ENCODE measurements around the gene NR5A2. TPM values are rescaled to one million over a fixed set of nuclear protein-coding genes. Genes with fewer than 3 reads are reported as not detected.

Gene NR5A2
- total and polyA plus RNA-seq, 4 donors = 1.7 to 3.4 (median 2.3) TPM

GRCh38 chr1:200194477-200194876 lies 167.0 kb downstream of the NR5A2 start:
- WGBS (ENCODE audit: insufficient coverage) = 83% methylated on average over 2 of the region's 8 CpGs
- H3K9me3 ChIP-seq (ENCODE audit: control insufficient read depth, insufficient read depth, low read length) = no peaks in the 10 kb centered on the region
- no peaks in the 10 kb centered on the region for H3K4me1 ChIP-seq (ENCODE audit: control insufficient read depth, insufficient read depth, low read length)
- H3K36me3 ChIP-seq (ENCODE audit: control insufficient read depth, insufficient read depth, low read length) = no peaks in the 10 kb centered on the region
- no peak overlapping the region for H3K4me3 ChIP-seq (ENCODE audit: low read depth, low read length)
- H3K27me3 ChIP-seq (ENCODE audit: control insufficient read depth, insufficient read depth, low read length) = no peaks in the 10 kb centered on the region
- no peak overlapping the region for H3K27ac ChIP-seq (ENCODE audit: low read depth, low read length)
- no peak for DNase-seq (ENCODE audit: low read depth in 4 of 6, low spot score in 6 of 6)

DNA sequence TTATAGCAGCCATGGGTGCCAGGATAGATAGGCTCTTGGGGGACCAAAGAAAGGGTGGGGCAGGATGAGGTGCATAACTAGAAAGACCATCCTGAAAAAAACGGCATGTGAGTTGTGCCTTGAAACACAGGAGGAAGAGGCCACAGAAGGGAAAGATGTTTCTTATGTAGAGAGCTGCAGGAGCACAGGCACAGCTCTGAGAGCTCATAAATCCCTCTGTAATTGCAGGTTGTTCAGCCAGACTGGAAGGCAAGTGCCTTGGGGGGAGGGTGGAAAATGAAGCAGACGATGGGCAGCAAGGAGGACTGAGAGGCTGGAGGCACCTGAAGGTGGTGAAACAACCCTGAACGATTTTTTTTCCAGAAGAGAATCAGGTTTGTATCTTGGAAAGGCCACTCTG lies 170.7 kb downstream of the NR5A2 start:
- Histone ChIP-seq H3K27ac (ENCODE audit: low read depth, low read length) (no peak overlapping the region), H3K4me1 (ENCODE audit: control insufficient read depth, insufficient read depth, low read length) (no peaks in the 10 kb centered on the region), H3K9me3 (ENCODE audit: control insufficient read depth, insufficient read depth, low read length) (no peaks in the 10 kb centered on the region), H3K27me3 (ENCODE audit: control insufficient read depth, insufficient read depth, low read length) (no peaks in the 10 kb centered on the region), H3K4me3 (ENCODE audit: low read depth, low read length) (no peak overlapping the region), H3K36me3 (ENCODE audit: control insufficient read depth, insufficient read depth, low read length) (no peaks in the 10 kb centered on the region)
- peak in 1 of 6 donors; percentile 62 for DNase-seq (ENCODE audit: low read depth in 4 of 6, low spot score in 6 of 6)
- 37% methylated on average over 3 of the region's 3 CpGs for WGBS (ENCODE audit: insufficient coverage)

GRCh38 chr1:200205216-200205995 lies 177.9 kb downstream of the NR5A2 start:
- Histone ChIP-seq H3K27me3 (ENCODE audit: control insufficient read depth, insufficient read depth, low read length) (no peaks in the 10 kb centered on the region), H3K4me3 (ENCODE audit: low read depth, low read length) (no peak overlapping the region), H3K4me1 (ENCODE audit: control insufficient read depth, insufficient read depth, low read length) (no peaks in the 10 kb centered on the region), H3K9me3 (ENCODE audit: control insufficient read depth, insufficient read depth, low read length) (no peaks in the 10 kb centered on the region), H3K36me3 (ENCODE audit: control insufficient read depth, insufficient read depth, low read length) (no peaks in the 10 kb centered on the region), H3K27ac (ENCODE audit: low read depth, low read length) (no peak overlapping the region)
- DNase-seq (ENCODE audit: low read depth in 4 of 6, low spot score in 6 of 6) = no peak
- 85% methylated on average over 2 of the region's 5 CpGs for WGBS (ENCODE audit: insufficient coverage)

DNA sequence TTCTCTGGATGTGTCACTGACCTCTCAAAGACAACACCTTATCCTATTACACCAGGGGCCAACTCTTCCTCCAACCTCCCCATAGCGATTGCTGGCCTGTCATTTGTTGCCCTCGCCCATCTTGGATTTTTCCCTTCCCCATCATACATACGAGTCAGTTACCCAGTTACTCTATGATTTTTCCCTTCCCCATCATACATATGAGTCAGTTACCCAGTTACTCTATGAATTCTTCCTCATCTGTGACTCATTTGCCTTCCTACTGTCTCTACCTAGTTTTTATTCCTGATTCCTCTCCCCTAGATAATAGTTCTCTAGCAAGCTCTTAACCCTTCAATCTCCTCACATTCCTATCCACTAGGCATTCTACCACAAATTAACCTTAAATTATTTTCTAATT lies 178.8 kb downstream of the NR5A2 start:
- Histone ChIP-seq H3K9me3 (ENCODE audit: control insufficient read depth, insufficient read depth, low read length) (no peaks in the 10 kb centered on the region), H3K4me1 (ENCODE audit: control insufficient read depth, insufficient read depth, low read length) (no peaks in the 10 kb centered on the region), H3K27me3 (ENCODE audit: control insufficient read depth, insufficient read depth, low read length) (no peaks in the 10 kb centered on the region), H3K4me3 (ENCODE audit: low read depth, low read length) (no peak overlapping the region), H3K27ac (ENCODE audit: low read depth, low read length) (no peak overlapping the region), H3K36me3 (ENCODE audit: control insufficient read depth, insufficient read depth, low read length) (no peaks in the 10 kb centered on the region)
- WGBS (ENCODE audit: insufficient coverage) = 93% methylated on average over 3 of the region's 3 CpGs
- DNase-seq (ENCODE audit: low read depth in 4 of 6, low spot score in 6 of 6) = no peak

- no peaks in the 10 kb centered on the region for H3K9me3 ChIP-seq (ENCODE audit: control insufficient read depth, insufficient read depth, low read length)
- H3K27ac ChIP-seq (ENCODE audit: low read depth, low read length) = no peak overlapping the region
- WGBS (ENCODE audit: insufficient coverage) = no CpG with 5 or more reads among the region's 1 CpG
- no peak overlapping the region for H3K4me3 ChIP-seq (ENCODE audit: low read depth, low read length)
- no peaks in the 10 kb centered on the region for H3K27me3 ChIP-seq (ENCODE audit: control insufficient read depth, insufficient read depth, low read length)
- H3K36me3 ChIP-seq (ENCODE audit: control insufficient read depth, insufficient read depth, low read length) = no peaks in the 10 kb centered on the region
- H3K4me1 ChIP-seq (ENCODE audit: control insufficient read depth, insufficient read depth, low read length) = no peaks in the 10 kb centered on the region
- DNase-seq (ENCODE audit: low read depth in 4 of 6, low spot score in 6 of 6) = no peak
Measured at GRCh38 chr1:200206761-200207160, 179.3 kb downstream of the NR5A2 start.

DNA sequence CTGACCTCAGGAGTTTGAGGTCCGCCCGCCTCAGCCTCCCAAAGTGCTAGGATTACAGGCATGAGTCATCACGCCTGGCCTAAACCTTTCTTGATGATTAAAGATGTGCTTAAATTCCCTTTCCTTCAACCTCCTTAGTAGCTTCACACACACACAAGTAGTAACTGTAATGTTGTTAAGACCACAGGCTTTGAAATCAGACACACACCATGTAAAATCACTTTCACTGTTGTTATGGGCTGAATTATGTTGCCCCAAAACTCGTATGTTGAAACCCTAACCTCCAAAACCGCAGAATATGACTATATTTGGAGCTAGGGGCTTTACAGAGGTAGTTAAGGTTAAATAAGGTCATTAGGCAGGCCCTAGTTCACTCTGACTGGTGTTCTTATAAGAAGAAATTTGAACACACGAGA lies 180.2 kb downstream of the NR5A2 start:
- WGBS (ENCODE audit: insufficient coverage) = 100% methylated on average over 1 of the region's 6 CpGs
- Histone ChIP-seq H3K27me3 (ENCODE audit: control insufficient read depth, insufficient read depth, low read length) (no peaks in the 10 kb centered on the region), H3K4me3 (ENCODE audit: low read depth, low read length) (no peak overlapping the region)

GRCh38 chr1:200211157-200211556 lies 183.6 kb downstream of the NR5A2 start:
- Histone ChIP-seq H3K4me1 (ENCODE audit: control insufficient read depth, insufficient read depth, low read length) (no peaks in the 10 kb centered on the region), H3K27ac (ENCODE audit: low read depth, low read length) (no peak overlapping the region), H3K9me3 (ENCODE audit: control insufficient read depth, insufficient read depth, low read length) (no peaks in the 10 kb centered on the region), H3K27me3 (ENCODE audit: control insufficient read depth, insufficient read depth, low read length) (no peaks in the 10 kb centered on the region), H3K4me3 (ENCODE audit: low read depth, low read length) (no peak overlapping the region), H3K36me3 (ENCODE audit: control insufficient read depth, insufficient read depth, low read length) (no peaks in the 10 kb centered on the region)
- WGBS (ENCODE audit: insufficient coverage) = 100% methylated on average over 1 of the region's 7 CpGs
- no peak for DNase-seq (ENCODE audit: low read depth in 4 of 6, low spot score in 6 of 6)

More for the DNA sequence above, 180.2 kb downstream of the NR5A2 start:
- no peaks in the 10 kb centered on the region for H3K36me3 ChIP-seq (ENCODE audit: control insufficient read depth, insufficient read depth, low read length)
- no peak overlapping the region for H3K27ac ChIP-seq (ENCODE audit: low read depth, low read length)
- no peaks in the 10 kb centered on the region for H3K4me1 ChIP-seq (ENCODE audit: control insufficient read depth, insufficient read depth, low read length)
- DNase-seq (ENCODE audit: low read depth in 4 of 6, low spot score in 6 of 6) = no peak
- no peaks in the 10 kb centered on the region for H3K9me3 ChIP-seq (ENCODE audit: control insufficient read depth, insufficient read depth, low read length)

GRCh38 chr1:200213392-200213791 lies 185.9 kb downstream of the NR5A2 start:
- WGBS (ENCODE audit: insufficient coverage) = 94% methylated on average over 24 of the region's 24 CpGs

GRCh38 chr1:200213921-200214320 lies 186.4 kb downstream of the NR5A2 start:
- WGBS (ENCODE audit: insufficient coverage) = 95% methylated on average over 12 of the region's 15 CpGs
- no peaks in the 10 kb centered on the region for H3K4me1 ChIP-seq (ENCODE audit: control insufficient read depth, insufficient read depth, low read length)
- H3K27ac ChIP-seq (ENCODE audit: low read depth, low read length) = no peak overlapping the region
- DNase-seq (ENCODE audit: low read depth in 4 of 6, low spot score in 6 of 6) = no peak
- H3K4me3 ChIP-seq (ENCODE audit: low read depth, low read length) = no peak overlapping the region
- no peaks in the 10 kb centered on the region for H3K9me3 ChIP-seq (ENCODE audit: control insufficient read depth, insufficient read depth, low read length)
- no peaks in the 10 kb centered on the region for H3K27me3 ChIP-seq (ENCODE audit: control insufficient read depth, insufficient read depth, low read length)
- H3K36me3 ChIP-seq (ENCODE audit: control insufficient read depth, insufficient read depth, low read length) = no peaks in the 10 kb centered on the region

More at GRCh38 chr1:200213392-200213791, 185.9 kb downstream of the NR5A2 start:
- no peaks in the 10 kb centered on the region for H3K9me3 ChIP-seq (ENCODE audit: control insufficient read depth, insufficient read depth, low read length)
- no peak for DNase-seq (ENCODE audit: low read depth in 4 of 6, low spot score in 6 of 6)
- H3K36me3 ChIP-seq (ENCODE audit: control insufficient read depth, insufficient read depth, low read length) = no peaks in the 10 kb centered on the region
- no peak overlapping the region for H3K4me3 ChIP-seq (ENCODE audit: low read depth, low read length)
- H3K4me1 ChIP-seq (ENCODE audit: control insufficient read depth, insufficient read depth, low read length) = no peaks in the 10 kb centered on the region
- no peaks in the 10 kb centered on the region for H3K27me3 ChIP-seq (ENCODE audit: control insufficient read depth, insufficient read depth, low read length)
- no peak overlapping the region for H3K27ac ChIP-seq (ENCODE audit: low read depth, low read length)

DNA sequence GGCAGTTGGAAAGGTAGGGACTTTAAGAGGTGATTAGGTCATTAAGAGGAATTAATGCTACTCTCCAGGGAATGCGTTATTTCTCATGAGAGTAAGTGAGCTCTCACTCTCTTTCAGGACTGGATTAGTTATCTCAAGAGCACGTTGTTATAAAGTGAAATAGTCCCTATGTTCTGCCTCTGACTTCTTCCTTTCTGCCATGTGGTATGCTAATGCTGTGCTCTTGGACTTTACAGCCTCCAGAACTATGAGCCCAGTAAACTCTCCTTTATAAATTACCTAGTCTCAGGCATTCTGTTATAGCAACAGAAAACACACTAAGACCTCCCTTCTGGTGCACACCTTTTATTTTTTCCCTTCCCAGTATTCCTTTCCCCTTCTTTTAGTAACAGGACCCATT lies 187.8 kb downstream of the NR5A2 start:
- 100% methylated on average over 1 of the region's 2 CpGs for WGBS (ENCODE audit: insufficient coverage)
- Histone ChIP-seq H3K36me3 (ENCODE audit: control insufficient read depth, insufficient read depth, low read length) (no peaks in the 10 kb centered on the region), H3K27me3 (ENCODE audit: control insufficient read depth, insufficient read depth, low read length) (no peaks in the 10 kb centered on the region), H3K27ac (ENCODE audit: low read depth, low read length) (no peak overlapping the region), H3K9me3 (ENCODE audit: control insufficient read depth, insufficient read depth, low read length) (no peaks in the 10 kb centered on the region), H3K4me1 (ENCODE audit: control insufficient read depth, insufficient read depth, low read length) (no peaks in the 10 kb centered on the region), H3K4me3 (ENCODE audit: low read depth, low read length) (no peak overlapping the region)
- DNase-seq (ENCODE audit: low read depth in 4 of 6, low spot score in 6 of 6) = no peak
